Liver (tissue), 3 donors: ENCODE data around the gene KIRREL3.

Experiments used
- CTCF ChIP-seq: fragments of 150-350 bp; IDR thresholded peaks from 2 replicates; pipeline ENCODE4 v1.5.1; 2017; ENCODE audit warnings: improper control_type of control experiment, low read depth, low read length; ENCODE audit not compliant: missing input control
- GABPA ChIP-seq, 2 donors: IDR thresholded peaks in 1 of 2; conservative IDR thresholded peaks in 1 of 2; 2 replicates each; pipeline ENCODE4 v1.6.1; 2016; ENCODE audit warnings: antibody characterized with exemption in 2 of 2, mild to moderate bottlenecking in 1 of 2, moderate library complexity in 1 of 2
- MAX ChIP-seq: IDR thresholded peaks from 2 replicates; pipeline ENCODE4 v1.6.1; 2016; ENCODE audit warnings: antibody characterized with exemption
- TAF1 ChIP-seq: conservative IDR thresholded peaks from 2 replicates; pipeline ENCODE4 v1.6.1; 2016; ENCODE audit warnings: antibody characterized with exemption, mild to moderate bottlenecking
- YY1 ChIP-seq: IDR thresholded peaks from 2 replicates; pipeline ENCODE4 v1.6.1; 2016; ENCODE audit warnings: antibody characterized with exemption, mild to moderate bottlenecking
- donor health status: healthy.
- donor health status: healthy.

- TF ChIP-seq CTCF, result no peak
- TF ChIP-seq YY1, result no peak
- no peak for TF ChIP-seq TAF1
- no peak for TF ChIP-seq GABPA (IDR thresholded peaks at IDR 0.05 in 1 of 2, conservative IDR thresholded peaks at IDR 0.05 in 1 of 2)
- no peak for TF ChIP-seq MAX
These were observed 422.1 kb downstream of the KIRREL3 start for GRCh38 chr11:126578426-126578825.
